Hepatocyte (in vitro differentiated cells): ENCODE results near the gene SMG7. TPM values are rescaled to one million over a fixed set of nuclear protein-coding genes. Genes with fewer than 3 reads are reported as not detected.

Source experiments
- DNase-seq: peaks from one replicate; pipeline ENCODE4 v3.0.0-alpha.2; 2016; ENCODE audit warnings: low spot score
- H2AFZ ChIP-seq: fragments of 200-600 bp; sonication (generic); 2 replicates; pipeline ENCODE4 v1.6.0; 2016; ENCODE audit warnings: antibody characterized with exemption, mild to moderate bottlenecking
- H3K27ac ChIP-seq: fragments of 200-600 bp; sonication (generic); 2 replicates; pipeline ENCODE4 v1.5.1; 2016; ENCODE audit warnings: mild to moderate bottlenecking
- H3K27me3 ChIP-seq: fragments of 200-600 bp; sonication (generic); 2 replicates; pipeline ENCODE4 v1.6.1; 2016
- H3K36me3 ChIP-seq: fragments of 200-600 bp; sonication (generic); replicated peaks from 2 replicates; pipeline ENCODE4 v1.5.1; 2016; ENCODE audit warnings: low read depth; ENCODE audit not compliant: insufficient read depth
- H3K4me1 ChIP-seq: fragments of 200-600 bp; sonication (generic); 2 replicates; pipeline ENCODE4 v1.5.1; 2016; ENCODE audit warnings: mild to moderate bottlenecking, moderate library complexity; ENCODE audit not compliant: insufficient read depth
- H3K4me2 ChIP-seq: fragments of 200-600 bp; sonication (generic); 2 replicates; pipeline ENCODE4 v1.6.0; 2016
- H3K4me3 ChIP-seq: fragments of 200-600 bp; sonication (generic); 2 replicates; pipeline ENCODE4 v1.5.1; 2016; ENCODE audit warnings: mild to moderate bottlenecking
- H3K79me2 ChIP-seq: fragments of 200-600 bp; sonication (generic); 2 replicates; pipeline ENCODE4 v1.6.0; 2017; ENCODE audit warnings: mild to moderate bottlenecking
- H3K9me2 ChIP-seq: fragments of 200-600 bp; sonication (generic); replicated peaks from 2 replicates; pipeline ENCODE4 v1.6.0; 2017; ENCODE audit warnings: mild to moderate bottlenecking; ENCODE audit not compliant: insufficient read depth
- H3K9me3 ChIP-seq: fragments of 200-600 bp; sonication (generic); 2 replicates; pipeline ENCODE4 v1.5.1; 2016; ENCODE audit warnings: low read depth, mild to moderate bottlenecking
- H4K20me1 ChIP-seq: fragments of 200-600 bp; sonication (generic); 2 replicates; pipeline ENCODE4 v1.6.0; 2016; ENCODE audit warnings: mild to moderate bottlenecking; ENCODE audit not compliant: insufficient read depth, poor library complexity, severe bottlenecking
- EZH2 ChIP-seq: fragments of 200-600 bp; sonication (generic); IDR thresholded peaks from 2 replicates; pipeline ENCODE4 v1.6.1; 2016; ENCODE audit warnings: antibody characterized with exemption, mild to moderate bottlenecking, borderline replicate concordance
- EZH2phosphoT487 ChIP-seq: fragments of 200-600 bp; sonication (generic); IDR thresholded peaks from one replicate; pipeline ENCODE4 v1.6.1; 2018; ENCODE audit warnings: antibody characterized with exemption, mild to moderate bottlenecking, low read depth, moderate library complexity; ENCODE audit not compliant: unreplicated experiment, severe bottlenecking
- WGBS: methylation state at CpG from one replicate; pipeline ENCODE4 v1.1.6; 2016; ENCODE audit warnings: low lambda C conversion rate; ENCODE audit errors: missing lambda C conversion rate; 5-methylcytosine and 5-hydroxymethylcytosine counted together
- polyA plus RNA-seq: library from polyadenylated mRNA; unstranded; fragments of >200 nt; fragmentation: Nextera tagmentation; extraction: Ambion mirVana; gene quantifications from 2 replicates; pipeline ENCODE4 v1.2.1, GENCODE V29; 2016
- total RNA-seq: library from RNA; depleted of rRNA; stranded (reverse); fragments of >200 nt; gene quantifications from 2 replicates; pipeline ENCODE4 v1.2.3, GENCODE V29; 2014
- TF ChIP-seq, protein P1 (sequence below): fragments of 200-600 bp; sonication (generic); IDR thresholded peaks from 2 replicates; pipeline ENCODE4 v1.5.1; 2016; ENCODE audit warnings: antibody characterized with exemption, mild to moderate bottlenecking; ENCODE audit not compliant: poor library complexity

SMG7 gene
- total and polyA plus RNA-seq, 2 experiments from 2014 or later: 28.1 to 39.5 TPM

DNA sequence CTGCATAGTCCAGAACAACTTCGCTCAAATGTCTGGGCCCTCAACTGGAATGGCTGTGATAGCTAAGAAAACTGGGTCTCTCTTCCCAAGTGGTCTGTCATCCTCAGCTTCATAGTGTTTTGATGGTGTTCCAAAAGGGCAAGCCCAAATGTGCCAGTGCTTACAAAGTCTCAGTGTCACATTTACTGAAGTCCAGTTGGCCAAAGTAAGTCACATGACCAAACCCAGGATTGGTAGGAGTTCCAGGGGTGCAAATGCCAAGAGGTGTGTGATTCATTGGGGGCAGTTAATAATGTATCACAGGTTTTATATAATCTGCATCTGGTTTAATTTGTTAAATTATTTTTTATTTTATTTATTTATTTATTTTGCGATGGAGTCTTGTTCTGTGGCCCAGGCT, 24.9 kb downstream of the SMG7 start:
- Histone ChIP-seq H3K27ac (no peak overlapping the region), H3K9me2 (no peaks in the 10 kb centered on the region), H3K4me2 (no peak overlapping the region), H3K79me2 (peaks cover 97% of the 10 kb centered on the region), H3K27me3 (no peaks in the 10 kb centered on the region), H3K36me3 (no peaks in the 10 kb centered on the region), H2AFZ (no peak overlapping the region), H3K9me3 (no peaks in the 10 kb centered on the region), H3K4me1 (no peaks in the 10 kb centered on the region), H3K4me3 (no peak overlapping the region), H4K20me1 (peaks cover 23% of the 10 kb centered on the region)
- TF ChIP-seq, protein P1, sequence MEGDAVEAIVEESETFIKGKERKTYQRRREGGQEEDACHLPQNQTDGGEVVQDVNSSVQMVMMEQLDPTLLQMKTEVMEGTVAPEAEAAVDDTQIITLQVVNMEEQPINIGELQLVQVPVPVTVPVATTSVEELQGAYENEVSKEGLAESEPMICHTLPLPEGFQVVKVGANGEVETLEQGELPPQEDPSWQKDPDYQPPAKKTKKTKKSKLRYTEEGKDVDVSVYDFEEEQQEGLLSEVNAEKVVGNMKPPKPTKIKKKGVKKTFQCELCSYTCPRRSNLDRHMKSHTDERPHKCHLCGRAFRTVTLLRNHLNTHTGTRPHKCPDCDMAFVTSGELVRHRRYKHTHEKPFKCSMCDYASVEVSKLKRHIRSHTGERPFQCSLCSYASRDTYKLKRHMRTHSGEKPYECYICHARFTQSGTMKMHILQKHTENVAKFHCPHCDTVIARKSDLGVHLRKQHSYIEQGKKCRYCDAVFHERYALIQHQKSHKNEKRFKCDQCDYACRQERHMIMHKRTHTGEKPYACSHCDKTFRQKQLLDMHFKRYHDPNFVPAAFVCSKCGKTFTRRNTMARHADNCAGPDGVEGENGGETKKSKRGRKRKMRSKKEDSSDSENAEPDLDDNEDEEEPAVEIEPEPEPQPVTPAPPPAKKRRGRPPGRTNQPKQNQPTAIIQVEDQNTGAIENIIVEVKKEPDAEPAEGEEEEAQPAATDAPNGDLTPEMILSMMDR: no peak
- no peak for TF ChIP-seq EZH2
- TF ChIP-seq EZH2phosphoT487: no peak
- DNase-seq: no peak
- 100% methylated on average over 2 of the region's 2 CpGs for WGBS

DNA sequence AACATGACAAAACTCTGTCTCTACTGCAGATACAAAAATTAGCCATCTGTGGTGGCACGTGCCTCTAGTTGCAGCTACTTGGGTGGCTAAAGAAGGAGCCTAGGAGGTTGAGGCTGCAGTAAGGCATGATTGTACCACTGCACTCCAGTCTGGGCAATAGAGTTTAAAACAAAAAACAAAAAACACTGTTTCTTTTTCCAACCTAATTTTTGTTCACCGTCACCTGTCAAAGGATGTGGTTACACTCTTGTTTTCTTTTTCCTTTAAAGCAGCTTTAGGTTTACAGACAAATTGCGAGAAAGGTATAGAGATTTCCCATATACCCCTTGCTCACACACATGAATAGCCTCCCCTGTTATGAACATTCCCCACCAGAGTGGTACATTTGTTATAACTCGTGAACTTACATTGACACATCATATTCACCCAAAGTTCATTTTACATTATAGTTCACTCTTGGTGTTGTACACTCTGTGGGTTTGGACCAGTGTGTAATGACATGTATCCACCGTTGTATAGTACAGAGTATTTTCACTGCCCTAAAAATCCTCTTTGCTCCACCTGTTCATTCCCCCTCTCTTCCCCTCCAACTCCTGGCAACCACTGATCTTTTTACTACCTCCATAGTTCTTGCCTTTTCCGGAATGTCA, 26.2 kb downstream of the SMG7 start:
- H3K36me3 ChIP-seq: no peaks in the 10 kb centered on the region
- H3K27me3 ChIP-seq: no peaks in the 10 kb centered on the region
- TF ChIP-seq EZH2phosphoT487: no peak
- TF ChIP-seq, protein P1: no peak
- DNase-seq: no peak
- H3K4me3 ChIP-seq: no peak overlapping the region
- no peak overlapping the region for H3K27ac ChIP-seq
- no peaks in the 10 kb centered on the region for H3K9me2 ChIP-seq
- peaks cover 97% of the 10 kb centered on the region for H3K79me2 ChIP-seq
- H3K9me3 ChIP-seq: no peaks in the 10 kb centered on the region
- H3K4me2 ChIP-seq: no peak overlapping the region
- H4K20me1 ChIP-seq: peaks cover 28% of the 10 kb centered on the region
- H2AFZ ChIP-seq: no peak overlapping the region
- 95% methylated on average over 6 of the region's 6 CpGs for WGBS
- no peaks in the 10 kb centered on the region for H3K4me1 ChIP-seq

DNA sequence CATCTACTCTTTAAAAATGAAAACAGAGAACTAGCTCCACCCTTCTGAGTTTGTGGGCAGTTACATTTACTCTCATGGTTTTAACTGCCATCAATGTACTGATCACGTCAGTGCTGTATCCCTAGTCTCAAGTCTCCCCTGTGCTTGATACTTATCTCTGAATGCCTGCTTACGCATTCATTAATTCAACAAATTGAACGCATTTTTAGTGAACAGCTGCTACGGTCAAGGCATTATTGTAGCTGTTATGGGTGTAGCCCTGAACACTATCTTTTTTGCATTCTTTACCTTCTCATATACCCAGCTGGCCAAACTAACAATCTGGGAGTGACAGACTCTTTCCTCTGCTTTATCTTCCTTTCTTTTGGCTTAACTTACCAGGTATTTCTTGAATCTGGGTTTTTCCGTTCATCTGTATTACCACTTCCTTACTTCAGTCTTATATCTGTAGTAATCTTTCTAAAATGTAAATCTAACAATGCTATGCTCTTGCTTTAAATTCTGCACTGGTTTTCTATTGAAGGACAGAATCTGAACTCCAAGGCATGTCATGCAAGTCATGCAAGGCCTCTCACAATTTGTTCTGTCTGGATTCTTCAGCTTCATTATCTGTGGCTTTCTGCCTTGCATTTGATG, 33.3 kb downstream of the SMG7 start:
- no peaks in the 10 kb centered on the region for H3K9me2 ChIP-seq
- no peaks in the 10 kb centered on the region for H3K4me1 ChIP-seq
- TF ChIP-seq, protein P1: no peak
- TF ChIP-seq EZH2phosphoT487 (no peak), EZH2 (no peak)
- no peaks in the 10 kb centered on the region for H3K27me3 ChIP-seq
- no peak overlapping the region for H2AFZ ChIP-seq
- peaks cover 12% of the 10 kb centered on the region for H4K20me1 ChIP-seq
- no peaks in the 10 kb centered on the region for H3K36me3 ChIP-seq
- no peak for DNase-seq
- H3K9me3 ChIP-seq: no peaks in the 10 kb centered on the region
- WGBS: 88% methylated on average over 5 of the region's 5 CpGs
- no peak overlapping the region for H3K27ac ChIP-seq
- no peak overlapping the region for H3K4me3 ChIP-seq
- no peak overlapping the region for H3K4me2 ChIP-seq
- peaks cover 93% of the 10 kb centered on the region for H3K79me2 ChIP-seq
